GM19025 (cell line): ENCODE results near the gene KIF17.
"Not testable (repeated sequence)": the region's sequence is repeated elsewhere in the genome, so short reads cannot be mapped to it uniquely, and the experiment has no call there.

Source experiments
- ATAC-seq: cut with Tn5 transposase; IDR thresholded peaks from one replicate; pipeline ENCODE4 v1.9.1; 2021; ENCODE audit warnings: mild to moderate bottlenecking, low read depth, moderate library complexity; ENCODE audit not compliant: unreplicated experiment

The KIF17 gene

GRCh38 chr1:20728371-20729154 is 10.8 kb upstream of the KIF17 start:
- no peak for ATAC-seq

- ATAC-seq, result no peak
Measured at GRCh38 chr1:20727746-20728316, 10.0 kb upstream of the KIF17 start.

DNA sequence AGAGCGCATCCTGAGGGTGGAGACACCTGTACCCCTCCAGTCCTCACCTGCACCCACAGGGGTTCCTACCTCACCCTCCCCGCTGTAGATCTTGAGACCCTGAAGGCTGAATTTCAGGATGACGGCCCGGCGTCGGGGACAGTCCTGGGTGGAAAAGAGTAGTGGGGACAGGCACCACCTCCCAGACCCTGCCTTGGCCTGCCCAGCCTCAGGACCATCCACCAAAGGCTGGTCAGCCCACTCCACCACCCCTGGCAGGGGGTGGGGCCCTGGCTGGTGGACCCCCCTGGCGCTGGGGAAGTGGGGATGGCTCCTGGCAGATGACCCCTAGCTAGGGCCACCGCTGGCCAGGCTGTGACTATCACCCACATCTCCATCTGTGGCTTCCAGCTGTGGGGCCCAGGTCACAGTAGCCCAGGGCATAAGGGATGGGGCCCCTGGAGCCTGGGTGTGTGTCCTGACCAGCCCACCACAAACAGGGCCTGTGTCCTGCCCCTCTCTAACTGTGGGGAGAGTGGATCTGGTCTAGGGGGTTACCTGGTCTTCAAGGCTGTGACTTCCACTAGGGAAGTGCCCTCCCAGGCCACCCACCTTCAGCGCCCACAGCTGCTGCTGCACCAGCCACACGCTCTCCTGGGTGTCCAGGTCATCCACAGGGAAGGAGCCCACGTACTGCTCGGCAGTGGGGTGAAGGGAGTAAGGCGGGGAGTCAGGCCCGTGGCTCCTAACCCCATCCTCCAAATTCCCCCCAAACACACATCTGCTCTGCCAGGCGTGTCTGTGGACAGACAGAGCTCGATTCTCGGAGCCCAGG is 9.3 kb upstream of the KIF17 start:
- ATAC-seq, result no peak

DNA sequence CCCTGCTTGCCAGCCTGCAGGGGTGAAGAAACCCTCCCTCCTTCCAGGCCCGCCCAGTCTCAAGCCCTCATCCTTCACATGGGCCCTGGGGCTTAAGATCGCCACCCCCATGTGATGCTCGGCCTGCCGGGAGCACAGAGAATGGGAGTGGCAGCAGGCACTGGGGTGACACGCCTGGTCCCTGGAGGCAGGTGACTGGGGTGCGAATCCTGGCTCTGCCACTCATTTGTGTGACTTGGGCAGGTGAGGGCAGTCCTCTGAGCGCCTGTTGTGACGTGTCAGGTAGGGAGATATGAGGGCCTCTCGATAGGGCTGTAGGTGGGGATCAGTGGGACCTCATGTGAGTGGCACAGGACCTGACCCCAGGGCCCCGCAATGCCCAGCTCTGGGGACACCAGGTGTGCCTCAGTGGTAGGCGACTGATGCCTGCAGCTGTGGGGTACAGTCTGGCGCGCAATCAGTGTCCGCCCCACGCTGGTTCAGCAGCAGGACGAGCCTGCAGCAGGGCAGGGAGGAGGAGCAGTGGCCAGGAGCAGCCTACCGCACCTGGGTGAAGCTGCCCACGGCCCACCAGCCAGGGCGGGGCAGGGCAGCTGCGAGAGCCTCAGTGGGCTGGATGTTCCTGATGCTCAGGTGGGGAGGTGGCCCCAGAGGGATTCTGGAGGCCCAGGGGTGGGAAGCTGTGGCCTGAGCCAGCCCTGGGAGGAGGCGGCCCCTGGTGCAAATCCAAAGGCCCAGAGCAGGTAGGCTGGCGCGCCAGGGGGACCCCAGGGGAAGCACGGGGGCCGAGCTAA is 8.5 kb upstream of the KIF17 start:
- ATAC-seq, result no peak

DNA sequence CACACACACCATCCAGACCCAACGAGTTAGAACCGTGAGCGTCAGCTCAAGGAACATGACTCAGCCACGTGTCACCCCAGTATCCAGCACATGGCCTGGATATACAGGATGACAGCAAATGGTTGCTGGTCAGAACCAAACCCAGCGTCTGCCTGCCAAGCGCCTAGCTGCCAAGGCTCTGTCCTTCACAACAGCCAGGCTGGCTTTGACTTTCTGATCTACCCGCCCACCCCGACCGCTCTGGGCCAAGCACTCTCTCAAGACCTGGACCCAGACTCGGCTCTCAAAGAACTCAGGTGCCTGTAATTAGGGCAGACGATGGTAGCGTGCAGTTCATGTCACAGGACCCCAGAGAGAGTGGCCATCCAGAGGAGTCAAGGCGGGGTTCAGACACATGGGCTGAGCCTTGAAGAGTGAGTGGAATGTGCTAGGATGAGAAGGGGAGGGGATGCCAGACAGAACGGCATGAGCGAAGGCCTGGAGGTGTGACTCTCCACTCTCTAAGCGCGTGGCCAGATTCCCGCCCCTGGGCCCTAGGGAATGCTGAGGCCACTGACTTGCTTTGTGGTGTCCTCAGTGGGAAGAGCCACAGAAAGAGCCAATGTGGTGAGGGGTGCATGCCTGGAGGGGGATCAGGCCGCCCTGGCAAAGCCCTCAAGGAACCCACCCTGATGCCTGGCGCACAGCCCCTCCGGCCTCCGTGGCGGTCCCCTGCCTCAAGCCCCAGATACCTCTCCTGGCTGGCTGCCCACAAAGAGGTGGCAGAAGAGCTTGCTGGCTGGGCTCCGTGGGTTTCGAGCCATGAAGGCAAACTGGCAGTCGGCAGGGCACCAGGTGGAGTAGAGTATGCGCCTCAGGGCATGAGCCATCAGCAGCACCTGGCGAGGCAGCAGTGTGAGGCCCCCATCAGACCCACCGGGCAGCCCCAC is 7.6 kb upstream of the KIF17 start:
- no peak for ATAC-seq

- no peak for ATAC-seq
Measured at GRCh38 chr1:20724364-20725188, 6.8 kb upstream of the KIF17 start.

GRCh38 chr1:20723537-20724363 is 5.9 kb upstream of the KIF17 start:
- ATAC-seq, result no peak

- ATAC-seq, result no peak
Measured at GRCh38 chr1:20723159-20723536, 5.3 kb upstream of the KIF17 start.

- no peak for ATAC-seq
Measured at GRCh38 chr1:20721117-20722061, 3.6 kb upstream of the KIF17 start.

DNA sequence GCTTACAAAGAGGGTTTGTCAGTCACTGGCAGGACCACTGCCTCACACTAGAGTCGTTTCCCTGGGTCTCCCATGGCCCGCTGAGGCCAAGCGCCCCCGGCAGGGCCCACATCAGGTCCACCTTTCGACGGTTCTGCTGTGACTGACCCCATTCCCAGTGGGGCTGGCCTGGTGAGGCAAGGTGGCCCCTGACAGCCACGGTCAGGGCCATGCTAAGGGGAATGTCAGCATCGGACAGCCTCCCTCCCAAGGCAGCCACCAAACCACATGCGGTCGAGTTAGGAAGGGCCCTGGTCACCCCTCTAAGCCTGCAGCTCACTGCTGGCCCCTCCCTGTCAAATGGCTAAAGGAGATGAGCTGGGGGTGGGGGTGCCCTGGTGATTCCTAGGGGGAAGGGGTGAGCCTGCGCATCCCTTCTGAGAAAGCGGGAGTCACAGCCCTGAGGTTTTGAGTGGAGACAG is 2.9 kb upstream of the KIF17 start:
- no peak for ATAC-seq

DNA sequence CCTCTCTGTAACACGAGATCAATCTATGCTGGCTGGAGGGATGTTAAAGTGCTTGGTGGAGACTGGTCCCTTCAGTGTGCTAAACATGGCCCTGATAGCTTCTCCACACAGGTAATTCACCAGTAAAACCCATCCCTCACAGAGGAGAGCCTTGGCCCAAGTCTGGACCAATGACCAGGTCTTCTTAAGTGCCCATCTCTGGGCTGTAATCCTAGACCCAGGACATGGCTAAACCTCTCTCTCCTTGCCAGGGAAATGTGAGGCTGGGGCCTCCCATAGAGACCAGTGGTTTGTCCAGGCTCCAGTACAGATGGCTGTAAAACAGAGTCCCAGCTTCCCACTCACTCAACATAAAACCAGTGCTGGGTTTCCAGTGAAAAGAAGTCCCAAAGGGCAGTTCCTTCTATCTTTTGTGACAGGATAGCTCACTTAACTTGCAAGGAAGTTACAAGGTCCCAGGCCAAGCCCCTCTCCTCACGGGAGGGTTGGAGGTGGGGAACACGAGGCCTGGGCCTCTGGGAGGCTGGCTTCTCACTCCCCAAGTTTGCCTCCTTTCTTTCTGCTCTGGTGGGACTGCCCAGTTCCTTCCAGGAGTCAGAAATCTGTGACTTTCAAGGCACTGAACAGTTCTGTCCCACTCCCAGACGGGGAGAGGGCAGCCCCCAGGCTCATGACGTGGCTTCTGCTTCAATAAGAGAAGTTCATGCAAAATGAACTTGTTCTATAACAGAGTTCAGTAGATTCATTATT is 2.2 kb upstream of the KIF17 start:
- ATAC-seq, result no peak

DNA sequence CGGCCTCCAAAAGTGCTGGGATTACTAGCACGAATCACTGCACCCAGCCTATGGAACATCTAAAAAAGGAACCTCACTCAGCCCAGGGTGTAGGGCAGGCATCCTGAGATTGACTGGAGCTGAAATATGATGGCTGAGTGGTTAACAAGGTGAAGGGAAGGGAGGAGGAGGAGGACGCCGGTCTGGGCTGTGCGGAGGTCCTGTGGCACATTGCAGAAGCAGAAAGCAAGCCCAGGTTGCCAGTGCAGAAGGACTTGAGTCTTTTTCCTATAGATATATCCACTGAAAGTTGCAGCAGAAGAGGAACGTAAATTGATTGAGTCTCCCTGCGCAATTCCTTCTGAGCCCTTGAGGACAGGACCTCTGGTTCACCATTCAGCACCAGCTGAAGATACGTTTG is 1.5 kb upstream of the KIF17 start:
- ATAC-seq, result no peak

GRCh38 chr1:20718343-20718882 is 606 bp upstream of the KIF17 start:
- ATAC-seq, result not testable (repeated sequence)

DNA sequence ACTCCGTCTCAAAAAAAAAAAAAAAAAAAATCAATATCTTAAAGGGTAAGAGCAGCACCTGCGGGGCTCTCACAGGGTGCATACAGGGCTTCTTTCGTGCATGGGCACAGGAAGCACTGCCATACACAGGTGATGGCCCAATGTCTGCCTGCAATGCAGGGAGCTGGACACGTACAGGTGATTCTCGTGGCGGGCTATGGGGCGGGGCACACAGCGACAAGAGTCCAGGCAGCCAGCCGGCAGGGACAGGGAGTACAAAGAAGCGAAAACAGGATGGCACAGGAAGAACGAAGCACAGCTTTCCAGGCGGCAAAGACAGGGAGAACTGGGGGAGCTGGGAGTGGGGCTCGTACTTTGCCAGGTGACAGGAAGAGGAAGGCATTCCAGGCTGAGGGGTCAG is 1.6 kb downstream of the KIF17 start:
- no peak for ATAC-seq

- ATAC-seq, result no peak
Measured at GRCh38 chr1:20715406-20715805, 2.4 kb downstream of the KIF17 start.

DNA sequence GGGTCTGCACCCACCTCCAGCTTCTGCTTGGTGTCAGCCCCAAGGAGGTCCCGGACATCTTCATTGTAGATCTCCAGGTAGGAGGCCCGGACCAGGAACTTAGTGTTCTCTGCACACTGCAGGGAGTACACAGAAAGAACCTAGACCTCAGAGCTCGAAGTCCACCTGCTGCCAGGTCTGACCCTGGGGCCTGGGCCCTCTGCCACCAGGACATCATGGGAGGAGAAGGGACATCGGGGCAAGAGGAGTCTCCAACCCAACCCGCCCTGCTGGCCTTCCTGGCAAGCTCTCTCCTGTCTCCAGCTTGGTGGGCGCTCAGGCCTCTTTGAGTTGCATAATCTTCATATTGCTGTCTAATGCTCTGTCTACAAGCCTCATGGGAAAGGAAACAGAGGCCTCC is 4.4 kb downstream of the KIF17 start:
- ATAC-seq, result no peak
